Dermis blood vessel endothelial cell (primary cell): ENCODE measurements around the gene EXT2. TPM values are rescaled to one million over a fixed set of nuclear protein-coding genes. Genes with fewer than 3 reads are reported as not detected.

Source experiments
- DNase-seq: peaks from one replicate; pipeline ENCODE4 v3.0.0; 2010
- total RNA-seq: library from RNA; depleted of rRNA; stranded (reverse); fragments of >200 nt; gene quantifications from 2 replicates; pipeline ENCODE4 v1.2.3, GENCODE V29; 2014

EXT2 gene
- total RNA-seq, 1 donor from 2014 or later: 149 TPM

DNA sequence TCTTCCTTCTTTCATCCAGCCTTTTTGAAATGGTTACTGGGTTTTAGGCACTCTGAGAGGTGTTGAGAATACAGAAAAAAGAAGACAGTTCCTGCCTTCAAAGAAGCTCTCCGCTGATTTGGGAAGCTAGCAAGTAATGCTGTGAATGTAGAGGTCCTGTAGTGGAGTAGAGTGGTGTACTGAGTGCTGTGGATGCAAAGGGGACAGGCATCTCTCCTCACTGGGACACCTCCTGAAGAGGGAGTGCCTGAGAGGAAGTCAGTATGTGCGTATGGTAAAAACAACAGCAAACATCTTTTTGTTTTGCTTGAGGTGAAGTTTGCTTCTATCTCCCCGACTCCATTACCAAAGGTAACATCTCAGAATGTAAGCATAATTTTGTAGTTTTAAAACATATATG is 77.5 kb downstream of the EXT2 start:
- DNase-seq: no peak

DNA sequence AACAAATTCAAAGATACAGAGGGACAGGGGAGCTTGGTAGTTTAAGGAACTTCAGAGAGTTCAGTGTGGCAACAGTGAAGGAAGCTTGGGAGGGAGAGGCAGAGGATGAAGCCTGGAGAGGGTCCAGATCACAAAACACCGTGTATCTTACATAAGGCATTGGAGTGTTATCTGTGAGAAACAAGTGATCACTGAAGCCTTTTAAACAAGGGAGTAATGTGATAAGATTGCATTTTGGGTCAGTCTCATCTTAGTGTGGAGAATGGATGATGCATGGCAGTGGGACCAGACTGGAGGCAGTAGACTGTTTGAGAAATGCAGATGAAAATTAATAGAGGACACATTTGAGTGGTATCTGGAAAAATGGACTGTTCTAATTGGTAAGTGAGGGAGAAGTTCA is 79.4 kb downstream of the EXT2 start:
- DNase-seq: no peak

DNA sequence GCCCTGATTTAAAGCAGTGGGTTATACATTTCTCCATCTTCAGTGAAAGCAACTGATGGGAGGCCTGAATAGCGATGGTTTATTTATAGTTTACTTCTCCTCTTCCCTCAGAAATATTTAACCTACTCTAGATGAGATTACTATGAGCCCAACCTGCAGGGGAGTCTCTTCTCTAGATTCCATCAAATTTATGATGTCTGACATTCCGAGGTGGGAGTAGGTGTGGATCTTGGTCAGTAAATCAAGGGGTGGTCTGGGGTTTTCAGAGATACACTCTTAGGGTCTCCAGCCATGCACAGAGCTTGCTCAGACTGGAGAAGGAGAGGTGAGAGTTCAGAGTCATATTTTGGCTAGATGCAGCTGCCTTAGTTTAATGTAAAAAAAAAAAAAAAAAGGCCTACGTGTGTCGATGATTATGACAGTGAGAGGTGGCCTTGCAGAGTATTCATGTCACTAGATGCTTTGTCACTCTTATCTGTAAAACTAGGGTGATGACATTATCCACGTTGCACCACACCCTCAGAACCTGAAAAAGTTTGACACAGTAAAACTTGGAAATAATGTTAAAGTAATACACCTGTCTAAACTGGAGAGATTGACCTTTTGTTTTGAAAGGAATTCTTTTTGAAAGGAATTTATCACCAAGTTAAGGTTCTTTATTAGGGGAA is 81.2 kb downstream of the EXT2 start:
- no peak for DNase-seq

DNA sequence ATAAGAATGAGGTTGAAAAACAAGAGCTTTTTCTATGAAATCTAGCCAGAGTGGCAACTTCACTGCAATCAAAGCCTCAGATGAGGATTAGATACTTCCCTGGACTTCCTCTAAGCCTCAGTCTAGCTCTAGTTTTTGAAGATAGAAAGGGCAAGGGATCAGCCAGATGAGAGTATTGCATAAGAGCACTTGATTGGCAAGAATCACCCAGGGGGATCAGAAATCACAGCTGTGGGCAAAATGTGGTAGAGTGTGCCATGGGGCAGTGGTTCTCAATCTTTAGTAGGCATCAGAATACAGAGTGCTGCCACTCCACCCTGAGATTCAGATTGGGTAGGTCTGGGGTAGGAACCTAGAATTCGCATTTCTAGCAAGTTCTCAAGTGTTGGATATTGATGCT is 82.4 kb downstream of the EXT2 start:
- no peak for DNase-seq

DNA sequence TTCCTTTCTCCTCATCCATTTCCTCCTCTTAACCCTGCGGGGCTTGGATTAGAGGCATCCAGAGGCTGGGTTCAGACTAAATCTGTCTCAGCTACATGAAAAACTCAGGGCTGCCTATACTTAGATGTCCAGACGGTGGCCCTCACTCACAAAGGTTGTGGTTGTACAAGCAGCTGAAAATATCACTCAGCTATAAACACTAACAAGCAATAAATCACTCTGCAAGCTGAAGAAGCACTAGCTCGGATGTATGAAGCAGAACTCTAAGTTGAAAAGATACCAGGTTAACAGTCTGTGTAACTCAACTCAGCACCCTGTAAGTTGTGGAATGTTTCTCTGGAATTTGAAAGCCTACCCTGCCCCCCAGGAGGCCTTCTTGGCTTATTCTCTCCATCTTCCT is 82.9 kb downstream of the EXT2 start:
- no peak for DNase-seq

DNA sequence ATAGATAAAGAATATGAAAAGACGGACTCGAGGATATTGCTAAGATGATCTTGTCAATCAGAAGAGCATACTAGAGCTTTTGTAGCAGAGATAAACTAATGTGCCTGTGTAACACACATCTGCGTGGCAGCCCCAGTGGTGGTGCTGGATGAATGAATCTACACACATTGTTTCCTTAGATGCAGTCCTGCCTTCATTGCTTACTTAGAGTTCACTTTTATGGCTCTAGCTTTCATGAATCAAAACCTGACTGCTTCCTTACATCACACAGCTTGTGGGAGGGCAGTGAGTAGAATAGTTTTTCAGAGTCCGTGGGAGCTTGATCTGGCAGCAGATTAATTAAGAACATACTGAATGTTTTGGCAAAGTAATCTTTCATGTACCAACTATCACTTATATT is 83.7 kb downstream of the EXT2 start:
- DNase-seq: no peak

DNA sequence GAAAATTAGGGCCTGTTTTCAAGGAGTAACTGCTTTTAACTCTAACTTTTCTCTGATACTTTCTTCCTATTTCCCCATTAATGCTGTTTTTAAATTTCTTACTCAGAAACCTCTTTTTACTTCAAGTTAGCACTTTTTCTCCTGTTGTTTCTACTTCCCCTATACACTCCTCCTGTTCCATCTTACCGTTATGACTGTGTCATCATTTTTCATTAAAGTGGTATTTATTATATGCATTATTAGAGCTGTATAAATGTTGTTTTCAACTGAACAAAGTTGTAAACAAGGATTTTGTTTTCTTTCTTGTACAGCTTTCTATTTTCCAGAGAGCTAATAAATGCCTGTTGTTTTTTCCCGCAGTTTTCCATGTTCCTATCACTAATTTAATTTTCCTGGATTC is 84.6 kb downstream of the EXT2 start:
- DNase-seq: no peak

DNA sequence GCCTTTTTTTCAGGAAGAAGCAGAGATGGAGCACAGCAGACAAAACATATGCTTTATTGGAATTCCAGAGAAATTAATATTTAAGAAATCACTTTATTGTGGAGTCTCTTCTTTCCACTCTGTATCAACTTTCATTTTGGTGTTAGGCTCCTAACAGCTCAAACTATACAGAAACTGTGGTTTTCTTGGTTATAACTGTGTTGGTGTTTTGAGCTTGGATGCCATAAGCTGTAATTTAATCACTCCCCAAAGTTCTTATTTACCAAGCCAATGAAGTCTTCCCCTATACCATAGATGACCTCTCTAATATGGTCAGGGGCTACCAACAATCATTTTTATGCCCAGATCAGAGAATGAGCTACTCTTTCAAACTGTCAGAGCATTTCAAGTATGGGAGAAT is 90.0 kb downstream of the EXT2 start:
- no peak for DNase-seq

DNA sequence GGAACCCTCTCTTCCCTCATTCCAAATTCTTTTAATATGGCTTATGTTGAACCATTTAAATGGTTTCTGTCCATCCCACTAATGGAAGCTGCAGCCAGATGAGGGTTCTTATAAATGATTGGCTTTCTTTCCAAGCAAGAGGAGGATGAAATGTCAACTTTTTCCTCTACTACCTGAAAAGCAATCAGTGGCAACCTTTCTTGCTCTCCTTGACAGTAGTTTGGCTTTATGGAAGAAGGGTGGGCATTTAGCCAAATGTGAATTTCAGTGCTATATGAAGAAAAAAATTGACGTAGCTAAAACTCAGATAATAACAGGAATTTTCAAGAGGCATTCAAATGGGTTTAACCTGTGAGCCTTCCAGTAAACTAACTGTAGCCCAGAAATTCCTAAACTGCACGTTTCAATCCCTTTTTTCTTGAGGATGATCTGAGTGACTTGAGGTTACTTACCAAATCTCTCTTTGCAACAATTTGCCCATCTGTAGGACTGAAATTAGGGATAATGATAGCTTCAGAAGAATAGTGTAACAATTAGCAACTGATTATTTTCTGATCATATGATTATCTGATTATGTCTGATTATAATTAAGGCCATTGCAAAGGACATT is 90.9 kb downstream of the EXT2 start:
- no peak for DNase-seq

DNA sequence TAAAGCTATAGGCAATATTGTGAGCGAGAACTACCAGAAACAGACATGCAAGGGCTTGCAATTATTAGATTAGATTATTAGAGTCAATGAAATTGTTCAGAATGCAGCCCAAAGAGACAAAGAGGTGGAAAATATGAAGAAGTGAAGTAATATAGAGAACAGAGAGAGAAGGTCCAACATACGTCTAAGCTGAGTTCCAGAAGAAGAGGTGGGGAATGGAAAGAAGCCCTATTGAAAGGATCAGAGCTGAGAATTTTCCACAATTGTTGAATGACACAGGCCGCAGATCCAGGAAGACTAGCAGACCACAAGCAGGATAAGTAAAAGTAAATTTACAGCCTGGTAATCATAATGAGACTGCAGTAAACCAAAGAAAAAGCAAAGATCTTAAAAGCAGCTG is 93.2 kb downstream of the EXT2 start:
- DNase-seq: peak; percentile 14

DNA sequence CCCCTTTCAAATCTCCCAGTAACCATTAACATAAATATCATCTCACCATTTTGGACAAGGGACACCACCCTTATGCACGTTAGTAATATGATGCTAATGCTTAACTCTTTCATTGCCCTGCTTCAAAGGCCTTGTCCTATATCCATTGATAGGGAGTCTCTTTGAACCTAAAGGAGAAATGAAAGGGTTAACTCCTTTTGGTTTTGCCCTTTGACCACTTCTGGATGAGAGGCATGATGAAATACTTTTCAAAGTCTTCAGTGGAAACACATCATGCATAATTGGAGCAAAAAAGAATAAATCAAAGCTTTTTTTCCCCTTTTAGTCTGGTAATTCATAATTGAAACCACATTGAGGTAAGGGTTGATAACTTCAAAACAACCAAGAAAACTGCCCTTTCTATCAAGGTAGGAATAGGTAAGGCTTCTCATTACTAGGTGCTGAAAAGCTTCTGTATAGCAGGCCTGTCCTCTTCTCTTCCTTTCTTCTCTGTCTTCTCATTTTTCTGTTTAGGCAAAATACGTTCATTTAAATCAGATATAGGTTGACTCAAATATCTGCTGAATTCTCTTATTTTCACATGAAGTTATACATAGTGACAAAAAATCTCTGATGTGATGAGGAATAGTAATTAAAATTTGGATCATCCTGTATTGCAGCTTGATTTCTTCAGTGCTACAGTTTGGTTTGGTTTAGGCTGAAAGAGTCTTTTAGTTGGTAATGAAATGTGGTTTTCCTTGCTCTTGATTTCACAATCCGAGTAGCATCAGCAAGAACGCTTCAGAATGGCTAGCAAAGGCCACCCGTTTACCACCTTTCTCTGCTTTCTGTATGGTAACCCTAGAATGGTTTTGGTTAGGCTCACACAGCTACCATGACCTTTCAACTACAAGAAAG is 94.8 kb downstream of the EXT2 start:
- no peak for DNase-seq

DNA sequence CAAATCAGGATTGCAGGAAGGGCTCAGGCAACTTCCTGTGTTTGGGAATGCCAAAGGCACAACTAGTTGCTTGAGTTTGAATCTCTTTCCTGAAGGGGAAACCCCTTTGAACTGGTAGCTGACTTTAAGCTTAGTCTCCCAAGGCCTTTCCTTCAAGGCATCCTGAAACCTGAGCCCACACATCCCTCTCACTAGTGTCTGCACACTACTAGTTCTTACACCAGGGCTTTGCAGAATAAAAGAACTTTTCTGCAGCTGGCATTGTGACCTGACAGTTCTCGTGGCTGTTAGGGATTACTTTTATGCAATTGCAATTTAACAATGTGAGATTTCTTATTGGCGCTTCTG is 95.4 kb downstream of the EXT2 start:
- DNase-seq: peak; percentile 25

DNA sequence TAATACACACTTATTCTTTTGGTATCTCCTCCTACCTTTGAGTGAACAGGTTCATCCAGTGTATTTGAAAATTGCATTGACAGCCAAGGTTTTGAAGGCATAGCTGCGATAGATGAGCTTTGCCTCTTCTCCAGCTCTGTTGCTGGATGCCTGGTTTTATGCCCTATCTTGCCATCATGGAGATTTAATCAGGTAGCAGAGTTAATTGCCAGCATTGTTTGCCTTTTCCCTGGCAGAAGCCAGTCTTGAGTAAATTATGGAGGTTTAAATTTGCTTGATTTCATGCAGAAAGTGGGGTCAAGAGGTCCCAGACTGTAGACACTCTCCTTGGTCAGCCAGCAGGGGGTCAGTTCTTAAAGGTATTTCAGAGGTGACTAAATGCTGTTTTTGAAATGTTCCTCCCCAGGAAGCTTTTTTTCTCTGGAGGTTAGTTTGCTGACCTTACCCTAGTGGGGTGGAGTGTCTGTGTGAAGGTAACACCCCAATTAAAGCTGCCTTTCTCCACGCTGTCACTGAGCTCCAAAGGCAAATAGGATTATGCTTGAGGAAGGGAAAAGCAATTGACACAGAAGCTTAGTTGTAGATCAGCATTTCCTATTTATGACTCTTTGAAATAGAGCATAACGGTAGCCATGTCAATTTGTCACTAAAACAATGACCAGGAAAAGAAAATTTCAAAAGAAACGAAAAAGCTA is 96.0 kb downstream of the EXT2 start:
- no peak for DNase-seq

DNA sequence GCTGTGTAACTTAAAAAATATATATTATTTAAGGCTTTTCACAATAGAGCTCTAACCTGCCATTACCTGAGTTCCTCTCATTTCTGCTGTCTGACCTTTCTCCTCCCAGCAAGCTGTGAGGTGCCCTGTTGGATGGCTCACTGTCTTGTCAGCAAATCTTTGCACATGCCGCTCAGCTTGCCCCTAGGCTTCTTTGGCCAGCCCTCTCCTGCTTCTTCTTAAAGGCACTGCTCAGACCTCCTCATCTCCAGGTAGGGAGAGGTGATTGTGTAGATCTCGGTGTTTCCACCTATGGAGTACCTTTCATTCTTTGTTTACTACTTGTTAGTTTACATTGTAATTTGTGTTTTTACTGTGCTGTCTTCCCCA is 96.5 kb downstream of the EXT2 start:
- DNase-seq: no peak

DNA sequence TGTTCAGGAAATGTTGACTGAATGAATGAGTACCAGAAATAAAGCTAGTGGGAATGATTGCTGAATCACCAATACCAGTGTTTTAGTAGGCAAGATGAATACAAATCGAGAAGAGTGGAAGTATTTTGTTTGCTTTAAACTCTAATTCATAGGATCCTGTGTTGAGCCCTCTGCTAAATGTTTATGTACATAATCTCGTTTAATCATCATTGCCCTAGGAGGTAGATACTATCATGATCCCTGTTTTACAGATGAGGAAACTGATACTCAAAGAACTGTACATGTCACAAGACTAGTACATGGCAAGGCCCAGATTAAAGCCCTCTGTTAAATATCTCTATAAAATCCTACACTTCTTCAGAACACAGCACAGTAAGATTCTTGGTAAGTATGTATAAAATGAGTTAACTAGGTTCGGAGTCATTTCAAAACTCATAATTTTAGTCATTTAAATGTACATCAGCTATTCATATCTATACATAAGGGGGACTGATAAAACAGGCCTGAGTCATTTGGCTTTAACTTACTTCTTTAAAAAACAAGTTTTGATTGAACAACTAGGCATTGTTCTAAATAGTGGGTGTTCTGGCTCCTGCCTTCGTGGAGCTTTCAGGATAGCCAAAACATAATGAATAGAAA is 97.1 kb downstream of the EXT2 start:
- DNase-seq: no peak

DNA sequence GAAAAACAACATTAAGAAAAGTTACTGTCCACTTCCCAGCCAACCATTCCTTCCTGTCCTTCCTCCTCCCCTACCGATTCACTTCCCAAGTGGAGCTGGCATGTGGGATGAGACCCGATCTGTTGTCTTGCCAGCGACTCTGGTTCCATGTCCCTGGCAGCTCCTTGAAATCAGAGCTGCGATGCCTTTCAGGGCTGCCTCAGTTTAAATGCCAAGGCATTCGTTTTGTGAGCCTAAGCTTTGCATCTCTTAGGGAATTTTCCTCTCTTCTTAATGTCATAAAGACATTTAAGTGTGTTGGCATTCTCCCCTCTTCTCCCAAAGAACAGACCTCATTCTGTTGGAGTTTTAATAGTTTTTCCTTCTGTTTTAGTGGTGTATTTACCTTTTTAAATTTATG is 98.4 kb downstream of the EXT2 start:
- no peak for DNase-seq

DNA sequence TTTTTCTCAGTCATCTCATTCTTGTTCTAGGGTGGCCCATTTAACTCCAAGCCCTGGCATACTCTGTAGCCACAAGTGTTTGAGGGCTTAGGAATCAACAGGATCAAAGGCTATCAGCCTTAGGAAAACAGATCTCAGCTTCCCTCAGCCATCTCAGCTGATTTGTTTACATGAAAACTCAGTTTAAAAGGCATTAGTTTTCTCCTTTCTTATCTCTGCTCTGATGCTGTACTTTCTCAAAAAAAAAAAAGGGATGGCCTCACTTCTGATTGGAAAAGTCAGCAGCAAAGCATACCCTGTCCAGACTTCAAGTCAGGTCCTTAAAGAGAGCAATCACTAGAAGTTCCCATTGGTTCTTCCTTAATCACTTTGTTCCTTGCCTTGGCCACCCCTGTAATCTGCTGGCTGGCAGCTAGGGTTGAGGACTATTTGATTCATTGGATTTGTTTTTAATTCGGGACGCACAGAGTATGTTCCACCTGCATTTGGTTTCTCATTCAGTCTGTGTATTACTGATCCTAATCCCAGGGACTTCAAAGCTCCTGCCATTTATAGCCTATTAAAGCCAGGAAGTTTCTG is 102.8 kb downstream of the EXT2 start:
- DNase-seq: no peak

DNA sequence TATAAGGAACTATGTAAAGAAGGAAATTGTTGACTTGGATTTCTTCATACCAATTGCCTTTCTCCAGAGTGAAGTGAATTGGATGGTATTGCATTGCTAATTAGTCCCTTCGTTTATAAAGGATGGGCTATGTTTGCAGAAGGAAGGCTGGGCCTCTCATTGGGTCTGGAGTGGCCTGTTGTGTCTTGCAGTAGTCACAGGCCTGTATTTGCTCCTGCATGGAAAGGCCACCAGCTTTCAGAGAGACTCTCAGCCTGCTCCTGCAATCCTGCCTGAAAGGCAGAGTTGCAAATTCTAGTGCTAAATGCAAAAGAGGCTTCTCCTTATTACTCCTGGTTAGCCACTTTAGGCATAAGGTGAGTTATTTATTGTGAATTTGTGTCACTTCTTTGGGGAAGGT is 103.8 kb downstream of the EXT2 start:
- DNase-seq: no peak

DNA sequence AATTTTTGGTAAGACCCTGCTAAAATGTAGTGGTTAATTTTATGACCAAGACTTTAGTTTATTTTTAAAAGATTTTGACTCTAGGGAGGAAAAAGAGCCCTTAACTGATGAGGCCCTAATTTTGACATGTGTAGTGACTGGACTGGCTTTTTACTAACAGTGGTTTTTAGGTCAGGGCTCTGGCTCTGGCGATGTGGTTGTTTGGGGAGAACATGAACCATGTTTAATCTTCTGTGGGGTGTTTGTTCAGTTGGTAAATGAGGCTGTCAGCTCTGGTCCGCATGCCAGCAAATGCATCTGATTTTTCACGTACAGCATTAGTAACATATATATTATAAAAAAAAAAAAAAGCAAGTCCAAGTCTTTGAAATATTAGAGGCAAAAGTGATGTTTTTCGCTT is 104.3 kb downstream of the EXT2 start:
- DNase-seq: no peak

DNA sequence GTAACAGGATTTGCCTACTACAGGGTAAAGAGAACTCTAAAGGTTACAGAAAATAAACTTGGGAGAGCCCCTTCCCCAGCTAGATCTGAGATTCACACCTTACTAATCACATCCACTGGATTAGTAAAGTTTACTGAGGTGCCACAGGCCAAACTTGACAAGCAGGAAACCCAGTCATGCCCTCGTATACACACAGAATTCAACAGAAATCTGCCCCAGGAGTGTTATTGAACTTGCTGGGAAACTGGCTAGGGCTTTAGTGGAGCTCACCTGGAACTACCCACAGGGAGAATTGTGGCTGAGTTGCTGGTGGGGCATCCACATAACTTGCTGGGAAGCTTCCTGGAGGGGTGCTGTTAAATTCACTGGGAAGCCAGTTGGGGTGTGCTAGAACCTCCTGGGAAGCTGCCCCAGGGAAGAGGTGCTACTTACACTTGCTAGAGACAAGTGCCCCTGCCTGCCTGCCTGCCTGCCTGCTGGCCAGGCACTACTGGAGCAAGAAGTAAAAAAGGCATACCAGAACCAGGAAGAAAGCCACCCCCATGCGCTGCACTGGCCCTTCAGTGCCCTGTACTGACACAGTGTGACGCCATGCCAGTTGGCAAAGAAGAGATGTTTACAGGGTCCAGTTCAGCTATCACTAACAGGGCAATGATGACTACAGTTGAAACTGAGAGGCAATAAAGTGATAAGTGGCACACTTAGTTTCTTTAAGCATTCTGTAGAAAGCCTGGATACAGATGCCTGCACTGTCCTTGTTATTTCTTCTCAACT is 108.0 kb downstream of the EXT2 start:
- no peak for DNase-seq

DNA sequence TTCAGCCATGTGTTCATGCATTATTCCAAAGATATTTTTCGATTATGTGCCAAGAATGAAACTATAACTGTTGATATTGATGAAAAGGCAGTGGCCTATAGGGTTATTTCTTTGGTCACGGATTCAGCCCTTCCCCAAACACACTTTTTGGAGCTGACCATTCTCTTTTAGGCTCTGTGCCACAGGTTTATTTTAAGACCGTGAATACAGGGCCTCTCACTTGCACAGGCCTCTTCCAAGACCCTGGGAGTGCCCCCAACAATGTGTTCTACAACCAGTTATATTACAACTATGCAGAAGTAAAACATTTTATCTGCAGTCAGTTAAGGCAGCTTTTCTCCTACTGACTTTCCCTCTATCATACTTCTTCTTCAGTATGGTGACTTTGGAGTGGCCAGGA is 109.9 kb downstream of the EXT2 start:
- DNase-seq: no peak

DNA sequence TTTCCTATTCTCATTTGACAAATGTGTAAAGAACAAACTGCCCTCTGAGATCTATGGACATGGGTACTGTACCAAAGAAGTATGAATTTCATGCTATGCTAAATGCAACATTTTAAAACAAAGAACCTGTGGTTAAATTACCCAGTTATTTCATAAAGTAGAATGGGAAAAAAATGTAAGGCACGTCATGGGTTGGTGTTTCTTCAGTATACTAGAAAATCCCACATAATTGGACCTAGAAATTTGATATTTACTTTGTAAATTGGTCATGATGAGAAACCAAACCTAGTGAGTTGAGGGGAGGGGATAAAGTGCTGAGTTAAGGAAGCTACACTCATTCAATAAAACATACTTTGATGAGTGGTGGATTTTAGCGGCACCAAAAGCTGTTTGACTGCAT is 110.4 kb downstream of the EXT2 start:
- DNase-seq: no peak
